Stomach (tissue), 9 donors: ENCODE results near the gene SPC24. TPM values are rescaled to one million over a fixed set of nuclear protein-coding genes. Genes with fewer than 3 reads are reported as not detected.
A peak's percentile ranks its signal among the peaks of the same experiment; 100 is the strongest.

ENCODE experiments used
- DNase-seq, 2 donors: peaks; one replicate each; pipeline versions ENCODE4 v3.0.0 to v3.0.0-alpha.2; 2013 to 2019
- H3K27ac ChIP-seq, 5 donors: fragments of 200-600 bp in 4 of 5; sonication (generic) in 4 of 5; one replicate each; pipeline ENCODE4 v1.5.1; 2013 to 2019; ENCODE audit warnings: mild to moderate bottlenecking in 1 of 5, moderate library complexity in 1 of 5
- H3K27me3 ChIP-seq, 3 donors: fragments of 200-600 bp; sonication (generic); one replicate each; pipeline ENCODE4 v1.5.1; 2017 to 2019; ENCODE audit warnings: mixed run types in 1 of 3
- H3K36me3 ChIP-seq, 4 donors: fragments of 200-600 bp; sonication (generic); 1 replicate in 3 of 4; 2 replicates in 1 of 4; pipeline ENCODE4 v1.5.1; 2016 to 2019
- H3K4me1 ChIP-seq, 4 donors: fragments of 200-600 bp; sonication (generic); one replicate each; pipeline ENCODE4 v1.5.1; 2016 to 2019
- H3K4me3 ChIP-seq, 4 donors: fragments of 200-600 bp; sonication (generic) in 3 of 4; one replicate each; pipeline ENCODE4 v1.5.1; 2016 to 2019; ENCODE audit warnings: mild to moderate bottlenecking in 1 of 4
- H3K9me3 ChIP-seq, 4 donors: fragments of 200-600 bp; sonication (generic); one replicate each; pipeline ENCODE4 v1.5.1; 2016 to 2019
- CTCF ChIP-seq, 7 experiments: fragments of 450-650 bp in 4 of 7; fragments of 200-600 bp in 3 of 7; sonication (generic) in 3 of 7; IDR thresholded peaks; one replicate each; pipeline ENCODE4 v1.5.1; 2016 to 2019; ENCODE audit warnings: antibody characterized with exemption in 7 of 7, control low read depth in 2 of 7, mild to moderate bottlenecking in 1 of 7
- EP300 ChIP-seq: sonication (generic); formaldehyde crosslinking; IDR thresholded peaks from one replicate; pipeline ENCODE4 v1.6.1; 2017; ENCODE audit warnings: antibody characterized with exemption
- POLR2A ChIP-seq, 4 donors: fragments of 450-650 bp; IDR thresholded peaks; one replicate each; pipeline ENCODE4 v1.6.1; 2016; ENCODE audit warnings: antibody characterized with exemption in 4 of 4, control low read depth in 2 of 4, mild to moderate bottlenecking in 1 of 4, moderate library complexity in 1 of 4
- POLR2AphosphoS5 ChIP-seq, 3 donors: sonication (generic); formaldehyde crosslinking; IDR thresholded peaks; one replicate each; pipeline ENCODE4 v1.6.1; 2016; ENCODE audit warnings: antibody characterized with exemption in 3 of 3
- WGBS, 5 donors: extraction: QIAGEN DNeasy Blood & Tissue Kit in 3 of 5; methylation state at CpG; one replicate each; pipeline versions ENCODE4 v1.1.5 to v1.1.7; 2013 to 2018; 5-methylcytosine and 5-hydroxymethylcytosine counted together
- intact Hi-C: fragments of 100-400 bp; cut with DNase I; formaldehyde crosslinking; loops from one replicate; pipeline ENCODE4 v1.15.1; 2023; ENCODE audit warnings: low total_unique reads
- polyA plus RNA-seq, 3 donors: library from polyadenylated mRNA; stranded (reverse); fragments of 200-250 nt; gene quantifications; one replicate each; pipeline ENCODE4 v1.2.3, GENCODE V29; 2013
- total RNA-seq, 5 donors: library from RNA; depleted of rRNA; stranded (reverse); fragments of >200 nt; gene quantifications; one replicate each; pipeline versions ENCODE4 v1.1.0 to v1.2.3, GENCODE V29; 2014 to 2016
- donor health status: healthy with polysubstance abuse.
- donor health status: Bipolar disorder and iron deficiency.
- donor health status: healthy.

Gene SPC24
- total and polyA plus RNA-seq, 8 donors, result 3.7 to 20.4 (median 9.2) TPM; not detected in 2

GRCh38 chr19:11177592-11177991 is 22.0 kb upstream of the SPC24 start:
- Histone ChIP-seq H3K36me3 (peaks cover 50 to 70% (median 66%) of the 10 kb centered on the region in 4 donors), H3K27ac (peak overlapping the region in 2 of 5 donors; percentile 68 to 94), H3K4me1 (peaks cover 17 to 38% (median 23%) of the 10 kb centered on the region in 4 donors), H3K27me3 (no peaks in the 10 kb centered on the region), H3K9me3 (no peaks in the 10 kb centered on the region), H3K4me3 (no peak overlapping the region)
- TF ChIP-seq CTCF (IDR thresholded peaks at IDR 0.05), result no peak
- no peak for TF ChIP-seq POLR2AphosphoS5 (IDR thresholded peaks at IDR 0.05)
- TF ChIP-seq POLR2A (IDR thresholded peaks at IDR 0.05), result no peak
- no peak for TF ChIP-seq EP300
- DNase-seq, result no peak
- WGBS, 5 donors, result 88 to 93% (median 92%) methylated on average over 9 of the region's 9 CpGs
- intact Hi-C loops, result no loop called here

GRCh38 chr19:11176466-11177193 is 21.0 kb upstream of the SPC24 start:
- H3K36me3 ChIP-seq, result peaks cover 57 to 80% (median 72%) of the 10 kb centered on the region in 4 donors
- 89 to 96% (median 92%) methylated on average over 17 to 18 of the region's 18 CpGs for WGBS, 5 donors
- intact Hi-C loops, result no loop called here
- H3K9me3 ChIP-seq, result no peaks in the 10 kb centered on the region
- no peaks in the 10 kb centered on the region for H3K27me3 ChIP-seq
- no peak for DNase-seq
- H3K4me1 ChIP-seq, result peaks cover 17 to 36% (median 23%) of the 10 kb centered on the region in 4 donors
- H3K27ac ChIP-seq, result no peak overlapping the region
- no peak overlapping the region for H3K4me3 ChIP-seq
- TF ChIP-seq CTCF (IDR thresholded peaks at IDR 0.05), result no peak
- TF ChIP-seq EP300, result no peak
- TF ChIP-seq POLR2AphosphoS5 (IDR thresholded peaks at IDR 0.05), result no peak
- TF ChIP-seq POLR2A (IDR thresholded peaks at IDR 0.05), result no peak

GRCh38 chr19:11175920-11176319 is 20.3 kb upstream of the SPC24 start:
- H3K36me3 ChIP-seq, result peaks cover 61 to 87% (median 79%) of the 10 kb centered on the region in 4 donors
- H3K27ac ChIP-seq, result peak overlapping the region in 1 of 5 donors; percentile 48
- intact Hi-C loops, result no loop called here
- WGBS, 5 donors, result 82 to 92% (median 90%) methylated on average over 7 of the region's 7 CpGs
- H3K4me1 ChIP-seq, result peaks cover 13 to 30% (median 20%) of the 10 kb centered on the region in 4 donors
- no peak for DNase-seq
- TF ChIP-seq POLR2A (IDR thresholded peaks at IDR 0.05) (no peak), POLR2AphosphoS5 (IDR thresholded peaks at IDR 0.05) (no peak), EP300 (no peak), CTCF (IDR thresholded peaks at IDR 0.05) (no peak)
- H3K4me3 ChIP-seq, result no peak overlapping the region
- H3K9me3 ChIP-seq, result no peaks in the 10 kb centered on the region
- no peaks in the 10 kb centered on the region for H3K27me3 ChIP-seq

GRCh38 chr19:11174336-11174735 is 18.8 kb upstream of the SPC24 start:
- TF ChIP-seq EP300, result no peak
- TF ChIP-seq CTCF (IDR thresholded peaks at IDR 0.05), result no peak
- TF ChIP-seq POLR2AphosphoS5 (IDR thresholded peaks at IDR 0.05), result no peak
- no peak for TF ChIP-seq POLR2A (IDR thresholded peaks at IDR 0.05)

More at GRCh38 chr19:11174336-11174735, 18.8 kb upstream of the SPC24 start:
- Histone ChIP-seq H3K36me3 (peaks cover 77 to 100% (median 95%) of the 10 kb centered on the region in 4 donors), H3K4me3 (no peak overlapping the region), H3K27me3 (no peaks in the 10 kb centered on the region), H3K27ac (no peak overlapping the region), H3K9me3 (no peaks in the 10 kb centered on the region), H3K4me1 (peaks cover 2 to 29% (median 12%) of the 10 kb centered on the region in 4 donors)
- intact Hi-C loops, result no loop called here
- no peak for DNase-seq
- 90 to 96% (median 95%) methylated on average over 10 to 27 of the region's 27 CpGs for WGBS, 5 donors
